Transverse colon (tissue), 4 donors: ENCODE data around the gene NECAP2.

Experiments used
- CTCF ChIP-seq, 5 experiments: fragments of 200-600 bp in 3 of 5; fragments of 450-650 bp in 2 of 5; sonication (generic) in 3 of 5; IDR thresholded peaks; 1 replicate in 2 of 5; 2 replicates in 3 of 5; pipeline ENCODE4 v1.5.1; 2016 to 2017; ENCODE audit warnings: antibody characterized with exemption in 5 of 5, inconsistent platforms in 3 of 5, mild to moderate bottlenecking in 2 of 5, moderate library complexity in 1 of 5
- EP300 ChIP-seq: sonication (generic); formaldehyde crosslinking; IDR thresholded peaks from one replicate; pipeline ENCODE4 v1.6.1; 2017; ENCODE audit warnings: antibody characterized with exemption, low read depth
- POLR2A ChIP-seq: fragments of 450-650 bp; IDR thresholded peaks from one replicate; pipeline ENCODE4 v1.6.1; 2016; ENCODE audit warnings: antibody characterized with exemption, mild to moderate bottlenecking, moderate library complexity
- POLR2AphosphoS5 ChIP-seq, 3 donors: sonication (generic); formaldehyde crosslinking; IDR thresholded peaks; one replicate each; pipeline ENCODE4 v1.6.1; 2016; ENCODE audit warnings: antibody characterized with exemption in 3 of 3

- TF ChIP-seq CTCF (IDR thresholded peaks at IDR 0.05): no peak
- TF ChIP-seq POLR2A: no peak
- no peak for TF ChIP-seq EP300
- TF ChIP-seq POLR2AphosphoS5 (IDR thresholded peaks at IDR 0.05): no peak
Measured at GRCh38 chr1:16396591-16396990, 43.9 kb upstream of the NECAP2 start.
